Colonic mucosa (tissue), 4 donors: ENCODE measurements around the gene CCDC102A. TPM values are rescaled to one million over a fixed set of nuclear protein-coding genes. Genes with fewer than 3 reads are reported as not detected.

ENCODE experiments used
- DNase-seq: peaks from one replicate; pipeline ENCODE4 v3.0.0-alpha.2; 2020
- H3K27ac ChIP-seq: fragments of 200-600 bp; one replicate; pipeline ENCODE4 v1.8.0; 2021
- H3K27me3 ChIP-seq: fragments of 200-600 bp; one replicate; pipeline ENCODE4 v1.8.0; 2021
- H3K36me3 ChIP-seq: fragments of 200-600 bp; one replicate; pipeline ENCODE4 v1.8.0; 2021
- H3K4me1 ChIP-seq: fragments of 200-600 bp; one replicate; pipeline ENCODE4 v1.8.0; 2021; ENCODE audit warnings: mild to moderate bottlenecking
- H3K4me3 ChIP-seq: fragments of 200-600 bp; one replicate; pipeline ENCODE4 v1.8.0; 2021
- H3K9ac ChIP-seq, 2 donors: one replicate each; pipeline ENCODE4 v1.7.0; 2013; ENCODE audit warnings: control low read depth in 2 of 2, low read depth in 2 of 2, low read length in 2 of 2
- H3K9me3 ChIP-seq: fragments of 200-600 bp; one replicate; pipeline ENCODE4 v1.8.0; 2021
- intact Hi-C: fragments of 100-400 bp; cut with DNase I; formaldehyde crosslinking; loops from one replicate; pipeline ENCODE4 v1.14.1; 2022
- total RNA-seq, 2 donors: library from RNA; stranded (reverse); fragmentation: NEBNext Ultra II Directional in 1 of 2; extraction: Animal tissue kit (Norgen Biotek cat#: 25700) in 1 of 2; gene quantifications; one replicate each; pipeline ENCODE4 v1.2.1, GENCODE V29; 2021
- TF ChIP-seq, protein P1 (sequence below): fragments of 200-600 bp; IDR thresholded peaks from one replicate; pipeline ENCODE4 v1.8.0; 2022; ENCODE audit warnings: antibody characterized with exemption, mild to moderate bottlenecking
- donor health status: healthy.
- donor health status: DM: no; HTN: no; CAD: no.
- donor health status: DM: no; HTN: no; CAD: no.

CCDC102A gene
- total RNA-seq, 2 donors from 2014 or later, result 1.9 to 2.5 TPM

DNA sequence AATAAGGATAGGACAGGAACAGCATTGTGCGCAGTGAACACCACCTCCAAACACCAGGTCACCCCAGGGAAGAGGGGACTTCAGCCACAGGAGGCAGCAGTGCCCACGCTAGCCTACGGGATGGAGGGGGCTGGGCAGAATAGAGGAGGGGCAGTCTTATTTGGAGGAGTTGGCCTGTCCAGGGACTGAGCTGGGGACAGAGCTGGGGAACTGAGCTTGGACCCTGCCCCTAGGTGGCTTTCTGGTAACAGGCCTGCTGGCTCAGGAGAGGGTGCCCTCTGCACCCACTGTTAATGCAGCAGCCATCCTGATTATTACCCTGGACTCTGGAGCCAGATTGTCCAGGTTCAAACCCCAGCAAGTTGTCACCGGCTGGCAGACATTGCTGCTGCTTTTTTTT is 9.3 kb downstream of the CCDC102A start:
- DNase-seq, result no peak
- no peak overlapping the region for H3K27ac ChIP-seq
- TF ChIP-seq, protein P1, sequence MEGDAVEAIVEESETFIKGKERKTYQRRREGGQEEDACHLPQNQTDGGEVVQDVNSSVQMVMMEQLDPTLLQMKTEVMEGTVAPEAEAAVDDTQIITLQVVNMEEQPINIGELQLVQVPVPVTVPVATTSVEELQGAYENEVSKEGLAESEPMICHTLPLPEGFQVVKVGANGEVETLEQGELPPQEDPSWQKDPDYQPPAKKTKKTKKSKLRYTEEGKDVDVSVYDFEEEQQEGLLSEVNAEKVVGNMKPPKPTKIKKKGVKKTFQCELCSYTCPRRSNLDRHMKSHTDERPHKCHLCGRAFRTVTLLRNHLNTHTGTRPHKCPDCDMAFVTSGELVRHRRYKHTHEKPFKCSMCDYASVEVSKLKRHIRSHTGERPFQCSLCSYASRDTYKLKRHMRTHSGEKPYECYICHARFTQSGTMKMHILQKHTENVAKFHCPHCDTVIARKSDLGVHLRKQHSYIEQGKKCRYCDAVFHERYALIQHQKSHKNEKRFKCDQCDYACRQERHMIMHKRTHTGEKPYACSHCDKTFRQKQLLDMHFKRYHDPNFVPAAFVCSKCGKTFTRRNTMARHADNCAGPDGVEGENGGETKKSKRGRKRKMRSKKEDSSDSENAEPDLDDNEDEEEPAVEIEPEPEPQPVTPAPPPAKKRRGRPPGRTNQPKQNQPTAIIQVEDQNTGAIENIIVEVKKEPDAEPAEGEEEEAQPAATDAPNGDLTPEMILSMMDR, result no peak
- no peaks in the 10 kb centered on the region for H3K27me3 ChIP-seq
- no peak overlapping the region for H3K4me3 ChIP-seq
- intact Hi-C loops, result no loop called here
- H3K9ac ChIP-seq, result no peak overlapping the region
- no peaks in the 10 kb centered on the region for H3K36me3 ChIP-seq
- H3K4me1 ChIP-seq, result peaks cover 8% of the 10 kb centered on the region
- H3K9me3 ChIP-seq, result no peaks in the 10 kb centered on the region

DNA sequence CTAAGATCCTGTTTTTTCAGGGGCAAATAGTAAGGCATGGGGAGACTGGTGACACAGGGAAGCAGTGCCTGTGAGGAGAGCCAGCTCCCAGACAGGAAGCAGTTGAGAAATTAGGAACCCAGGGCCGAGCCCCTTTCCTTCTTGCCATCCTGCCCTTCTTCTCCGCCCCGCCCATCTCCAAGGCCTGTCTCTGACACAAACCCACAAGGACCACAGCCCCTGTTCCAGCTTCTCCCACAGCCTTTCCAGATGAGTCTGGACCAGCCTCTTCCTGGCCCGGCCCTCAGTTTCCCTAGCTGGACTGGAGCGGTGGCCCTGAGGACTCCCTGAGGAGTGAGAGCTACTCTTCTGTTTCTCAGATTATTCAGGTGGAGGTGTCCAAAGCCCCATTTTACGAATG is 9.9 kb downstream of the CCDC102A start:
- Histone ChIP-seq H3K9me3 (no peaks in the 10 kb centered on the region), H3K27ac (no peak overlapping the region), H3K4me1 (peaks cover 8% of the 10 kb centered on the region), H3K27me3 (no peaks in the 10 kb centered on the region), H3K9ac (no peak overlapping the region), H3K36me3 (no peaks in the 10 kb centered on the region), H3K4me3 (no peak overlapping the region)
- DNase-seq, result no peak
- intact Hi-C loops, result no loop called here
- TF ChIP-seq, protein P1, result no peak

DNA sequence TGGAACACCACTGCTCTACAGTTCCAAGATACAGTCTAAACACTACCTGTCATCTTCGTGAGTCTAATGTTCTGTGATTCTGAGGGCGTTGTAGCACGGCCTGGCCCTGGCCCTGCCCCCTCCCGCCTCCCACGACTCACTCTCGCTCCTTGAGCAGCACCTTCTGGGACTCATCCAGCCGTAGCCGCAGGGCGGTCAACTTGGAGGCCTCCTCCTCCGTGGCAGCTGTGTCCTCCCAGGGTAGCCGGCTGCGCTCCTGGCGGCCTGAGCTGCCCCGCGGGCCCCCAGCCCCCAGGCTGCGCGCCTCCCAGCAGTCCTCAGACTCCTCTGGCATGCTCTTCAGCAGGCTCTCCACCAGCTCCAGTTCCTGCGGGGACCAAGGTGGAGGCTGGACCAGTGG is 10.6 kb downstream of the CCDC102A start:
- Histone ChIP-seq H3K4me1 (peaks cover 8% of the 10 kb centered on the region), H3K9me3 (no peaks in the 10 kb centered on the region), H3K36me3 (no peaks in the 10 kb centered on the region), H3K9ac (no peak overlapping the region), H3K27me3 (no peaks in the 10 kb centered on the region), H3K27ac (no peak overlapping the region), H3K4me3 (no peak overlapping the region)
- intact Hi-C loops, result no loop called here
- no peak for DNase-seq
- TF ChIP-seq, protein P1, result no peak

DNA sequence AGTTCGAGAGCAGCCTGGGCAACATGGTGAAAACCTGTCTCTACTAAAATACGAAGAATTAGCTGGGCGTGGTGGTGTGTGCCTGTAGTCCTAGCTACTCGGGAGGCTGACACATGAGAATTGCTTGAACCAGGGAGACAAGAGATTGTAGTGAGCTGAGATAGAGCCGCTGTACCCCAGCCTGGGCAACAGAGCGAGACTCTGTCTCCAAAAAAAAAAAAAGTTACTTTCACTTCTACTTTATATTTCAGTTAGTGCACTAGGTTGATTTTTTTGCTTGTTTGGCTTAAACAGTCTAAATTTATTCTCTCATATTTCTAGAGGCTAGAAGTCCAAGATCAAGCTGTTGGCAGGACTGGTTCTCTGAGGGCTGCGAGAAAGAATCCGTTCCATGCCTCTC is 13.4 kb downstream of the CCDC102A start:
- no peaks in the 10 kb centered on the region for H3K9me3 ChIP-seq
- TF ChIP-seq, protein P1, result no peak
- H3K9ac ChIP-seq, result no peak overlapping the region
- no peak overlapping the region for H3K4me3 ChIP-seq
- no peak overlapping the region for H3K27ac ChIP-seq
- intact Hi-C loops, result no loop called here
- no peak for DNase-seq
- H3K4me1 ChIP-seq, result no peaks in the 10 kb centered on the region
- no peaks in the 10 kb centered on the region for H3K27me3 ChIP-seq
- H3K36me3 ChIP-seq, result no peaks in the 10 kb centered on the region

DNA sequence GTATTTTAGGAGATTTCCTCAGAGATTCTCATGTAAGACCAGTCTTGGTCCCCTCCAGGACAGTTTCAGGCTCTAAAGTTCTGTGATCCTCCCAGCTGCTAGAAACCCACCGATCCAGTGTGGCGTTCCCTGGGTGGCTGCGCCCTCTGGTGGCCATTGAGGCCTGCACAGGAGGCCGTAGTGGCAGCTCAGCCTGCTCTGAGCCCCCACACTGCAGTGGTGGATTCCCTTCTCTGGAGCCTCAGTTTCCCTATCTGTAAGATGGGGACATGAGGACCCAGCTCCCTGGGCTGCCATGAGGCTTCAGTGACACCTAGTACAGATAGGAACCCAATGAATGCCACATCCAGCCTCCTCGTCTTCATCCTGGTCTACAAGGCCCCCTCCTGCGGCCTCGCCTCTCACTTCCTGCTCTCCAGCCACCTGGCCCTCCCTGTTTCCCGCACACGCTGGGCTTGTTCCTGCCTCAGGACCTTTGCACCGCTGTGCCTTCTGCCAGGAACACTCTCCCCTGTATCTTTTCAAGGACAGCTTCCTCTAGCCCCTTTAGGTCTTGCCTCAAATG is 16.5 kb downstream of the CCDC102A start:
- peak; percentile 83 for DNase-seq
- Histone ChIP-seq H3K9ac (peak overlapping the region in 1 of 2 donors; percentile 49), H3K4me3 (no peak overlapping the region), H3K9me3 (no peaks in the 10 kb centered on the region), H3K27me3 (no peaks in the 10 kb centered on the region), H3K27ac (no peak overlapping the region), H3K4me1 (no peaks in the 10 kb centered on the region), H3K36me3 (no peaks in the 10 kb centered on the region)
- intact Hi-C loops, result loop anchor here (5.0 kb wide), 2 partner anchors 53 to 218 kb away; no protein-coding TSS in a partner anchor
- TF ChIP-seq, protein P1, result peak; percentile 98
